K562 (cell line): ENCODE results near the gene SCAMP1. TPM values are rescaled to one million over a fixed set of nuclear protein-coding genes. Genes with fewer than 3 reads are reported as not detected.

ENCODE experiments used
- ATAC-seq: fragments of 200-7000 bp; cut with Tn5 transposase; 3 replicates; pipeline ENCODE4 v1.9.1; 2020; ENCODE audit warnings: moderate library complexity
- BruUV-seq: library from RNA; stranded (reverse); fragments of 400-500 nt; replicated peaks from 2 replicates; lab custom pipeline; 2021; lab: Mats Ljungman, UMichigan
- CTCF ChIA-PET: fragments of 300-600 bp; formaldehyde crosslinking; extraction: SDS; loops from one replicate; lab custom pipeline; 2021; ENCODE audit warnings: low intra/inter-chr PET ratio; lab: Yijun Ruan, JAX
- POLR2A ChIA-PET: fragments of 300-600, 350-650 bp; sonication (Branson Sonifier 250); formaldehyde crosslinking; extraction: SDS; loops from one replicate; lab custom pipeline; 2021; ENCODE audit warnings: antibody characterized with exemption, inconsistent platforms; lab: Yijun Ruan, JAX
- DNase-seq, 4 experiments: peaks; one replicate each; pipeline versions ENCODE4 v3.0.0 to v3.0.0-alpha.2; 2011 to 2018; ENCODE audit warnings: low spot score in 3 of 4, mixed read lengths in 3 of 4; ENCODE audit errors: extremely low read depth in 1 of 4
- FAIRE-seq: peaks from 2 replicates; lab custom pipeline; 2011; peaks lifted over from hg19 to GRCh38; lab: Jason Lieb, UNC
- H2AFZ ChIP-seq: 2 replicates; pipeline ENCODE4 v1.6.0; 2011; ENCODE audit warnings: low read depth, low read length, control low read depth, inconsistent platforms
- H3K27ac ChIP-seq: fragments of 200-600 bp; 3 replicates; pipeline ENCODE4 v1.8.0; 2011; ENCODE audit warnings: low read depth, mild to moderate bottlenecking, control low read depth, inconsistent platforms, low read length, moderate library complexity, mixed read lengths; ENCODE audit errors: extremely low read depth
- H3K27me3 ChIP-seq, 2 experiments: fragments of 300-600 bp in 1 of 2; 2 replicates in 1 of 2; 3 replicates in 1 of 2; pipeline versions ENCODE4 v1.6.0 to v1.8.0; 2011; ENCODE audit warnings: inconsistent platforms in 2 of 2, low read length in 2 of 2, mild to moderate bottlenecking in 1 of 2, mixed read lengths in 1 of 2, moderate library complexity in 1 of 2; ENCODE audit not compliant: control insufficient read depth in 2 of 2, insufficient read depth in 2 of 2
- H3K36me3 ChIP-seq: fragments of 300-600 bp; 3 replicates; pipeline ENCODE4 v1.8.0; 2011; ENCODE audit warnings: mild to moderate bottlenecking, low read length, inconsistent platforms; ENCODE audit not compliant: control insufficient read depth, insufficient read depth
- H3K4me1 ChIP-seq, 2 experiments: fragments of 200-600 bp in 1 of 2; replicated peaks in 1 of 2; 2 replicates in 1 of 2; 3 replicates in 1 of 2; pipeline versions ENCODE4 v1.5.1 to v1.8.0; 2011; ENCODE audit warnings: inconsistent platforms in 2 of 2, low read length in 2 of 2, mild to moderate bottlenecking in 1 of 2, mixed read lengths in 1 of 2, moderate library complexity in 1 of 2; ENCODE audit not compliant: control insufficient read depth in 2 of 2, insufficient read depth in 2 of 2
- H3K4me2 ChIP-seq: 2 replicates; pipeline ENCODE4 v1.6.1; 2011; ENCODE audit warnings: low read length, control low read depth, inconsistent platforms, mixed read lengths; ENCODE audit not compliant: insufficient read depth
- H3K4me3 ChIP-seq: fragments of 200-600 bp; sonication (generic), shearing (Covaris generic); 2 replicates; pipeline ENCODE4 v1.5.1; 2016; ENCODE audit warnings: control low read depth, inconsistent platforms
- H3K79me2 ChIP-seq: fragments of 200-600 bp; 3 replicates; pipeline ENCODE4 v1.8.0; 2011; ENCODE audit warnings: low read length, inconsistent platforms; ENCODE audit not compliant: control insufficient read depth, insufficient read depth
- H3K9ac ChIP-seq, 2 experiments: 2 replicates each; pipeline versions ENCODE4 v1.6.0 to v1.6.1; 2011; ENCODE audit warnings: low read depth in 2 of 2, low read length in 2 of 2, control low read depth in 1 of 2, inconsistent platforms in 1 of 2, mild to moderate bottlenecking in 1 of 2, mixed read lengths in 1 of 2; ENCODE audit not compliant: insufficient read depth in 1 of 2
- H3K9me1 ChIP-seq: one replicate; pipeline ENCODE4 v1.6.0; 2011; ENCODE audit warnings: inconsistent platforms, mild to moderate bottlenecking, low read length, moderate library complexity; ENCODE audit not compliant: control insufficient read depth, insufficient read depth
- H3K9me3 ChIP-seq: replicated peaks from 2 replicates; pipeline ENCODE4 v1.5.1; 2011; ENCODE audit warnings: low read depth, low read length, inconsistent platforms; ENCODE audit not compliant: control insufficient read depth, insufficient read depth
- H4K20me1 ChIP-seq: replicated peaks from 2 replicates; pipeline ENCODE4 v1.6.1; 2011; ENCODE audit warnings: low read length, inconsistent platforms, mixed read lengths; ENCODE audit not compliant: control insufficient read depth, insufficient read depth
- PREB ChIP-seq: sonication (generic); formaldehyde crosslinking; IDR thresholded peaks from 2 replicates; pipeline ENCODE4 v1.8.1; 2023; ENCODE audit warnings: mild to moderate bottlenecking, missing genetic modification reagents
- RHOXF2B ChIP-seq: fragments of 250-450 bp; sonication (Bioruptor Pico); conservative IDR thresholded peaks from 2 replicates; pipeline ENCODE4 v1.5.1; 2021
- SAP30 ChIP-seq: fragments of 200-600 bp; sonication (generic); IDR thresholded peaks from 2 replicates; pipeline ENCODE4 v1.6.1; 2012; ENCODE audit warnings: borderline replicate concordance, low read depth, mild to moderate bottlenecking, moderate library complexity, low read length, control low read depth, inconsistent platforms; ENCODE audit not compliant: insufficient read depth, poor library complexity, severe bottlenecking
- ZBTB33 ChIP-seq: sonication (generic); formaldehyde crosslinking; IDR thresholded peaks from 2 replicates; pipeline ENCODE4 v1.8.1; 2023; ENCODE audit warnings: mild to moderate bottlenecking, missing genetic modification reagents
- WGBS: fragments of 100-300 bp; shearing (Covaris generic); methylation state at CpG from one replicate; pipeline ENCODE4 v1.1.6; 2016; ENCODE audit warnings: low coverage, mixed read lengths; ENCODE audit not compliant: insufficient coverage; ENCODE audit errors: missing lambda C conversion rate; 5-methylcytosine and 5-hydroxymethylcytosine counted together
- in situ Hi-C: fragments of 300-500 bp; cut with MboI; formaldehyde crosslinking; loops from 4 replicates; pipeline ENCODE4 v1.15.0; 2018; ENCODE audit warnings: inconsistent platforms, mixed read lengths
- intact Hi-C: fragments of 100-400 bp; cut with micrococcal nuclease; formaldehyde crosslinking; loops from 2 replicates; pipeline ENCODE4 v1.14.2; 2022
- polyA plus RNA-seq, 8 experiments: library from polyadenylated mRNA; depleted of rRNA in 4 of 8; stranded (reverse) in 5 of 8; unstranded in 3 of 8; fragments of >200 nt; fragmentation: Nextera tagmentation in 2 of 8; fragmentation: Illumina TruSeq in 1 of 8; extraction: Ambion mirVana in 2 of 8; extraction: Trizol in 1 of 8; gene quantifications; 2 replicates each; pipeline versions ENCODE4 v1.2.1 to v1.2.3, GENCODE V29; 2011 to 2014; ENCODE audit warnings: inconsistent platforms in 1 of 8, missing spikeins in 1 of 8
- total RNA-seq, 7 experiments: library from RNA; depleted of rRNA in 6 of 7; stranded (reverse); fragments of >200 nt in 6 of 7; fragmentation: Illumina TruSeq in 2 of 7; extraction: Trizol in 2 of 7; gene quantifications; 2 replicates each; pipeline versions ENCODE4 v1.2.1 to v1.2.3, GENCODE V29; 2011 to 2021; ENCODE audit warnings: low replicate concordance in 1 of 7

The SCAMP1 gene
- total and polyA plus RNA-seq, 9 of the 15 experiments (the other 6 are each of a cell fraction or from before 2014, with no cell fraction given) = 5.4 to 23.9 (median 13.8) TPM

GRCh38 chr5:78492650-78493049, 132.2 kb downstream of the SCAMP1 start (continued):
- TF ChIP-seq PREB (CRISPR knock-in tag) = no peak
- no peak for TF ChIP-seq ZBTB33 (CRISPR knock-in tag)

GRCh38 chr5:78495800-78496199, 135.4 kb downstream of the SCAMP1 start:
- in situ Hi-C loops = no loop called here
- H3K79me2 ChIP-seq = 0 out of 3 replicates have a peak, but pooled peaks cover 2% of the 10 kb centered on the region
- no peak for FAIRE-seq

More at GRCh38 chr5:78495800-78496199, 135.4 kb downstream of the SCAMP1 start:
- DNase-seq = no peak
- H3K4me1 ChIP-seq = peaks cover 6 to 9% of the 10 kb centered on the region in 2 experiments; a peak in 3 of 5 replicates
- no peak overlapping the region for H3K9ac ChIP-seq
- no peak overlapping the region for H3K4me2 ChIP-seq
- no peak overlapping the region for H3K4me3 ChIP-seq
- CTCF ChIA-PET = no interaction called here
- no peaks in the 10 kb centered on the region for H3K9me3 ChIP-seq
- no TSS peak for BruUV-seq
- WGBS = 70% methylated on average over 6 of the region's 6 CpGs
- no peak overlapping the region for H3K27ac ChIP-seq
- no peaks in the 10 kb centered on the region for H4K20me1 ChIP-seq
- no peaks in the 10 kb centered on the region for H3K36me3 ChIP-seq
- H2AFZ ChIP-seq = no peak overlapping the region
- no peaks in the 10 kb centered on the region for H3K27me3 ChIP-seq
- intact Hi-C loops = no loop called here
- no peak for TF ChIP-seq SAP30
- no peak for TF ChIP-seq RHOXF2B (CRISPR knock-in tag)
- TF ChIP-seq, all 486 proteins: peak for 0
- no peaks in the 10 kb centered on the region for H3K9me1 ChIP-seq
- POLR2A ChIA-PET = interaction anchor here (0.7 to 1.5 kb wide), 7 partner anchors 9 to 37 kb away, joined by 3 to 7 read pairs (median 3); no protein-coding TSS in a partner anchor
- ATAC-seq = no peak
